GM21619 (cell line): ENCODE data around the gene EXTL1.
"Not testable (repeated sequence)": the region's sequence is repeated elsewhere in the genome, so short reads cannot be mapped to it uniquely, and the experiment has no call there.

Experiments used
- ATAC-seq: cut with Tn5 transposase; IDR thresholded peaks from one replicate; pipeline ENCODE4 v1.9.1; 2021; ENCODE audit not compliant: unreplicated experiment

Gene EXTL1, protein sequence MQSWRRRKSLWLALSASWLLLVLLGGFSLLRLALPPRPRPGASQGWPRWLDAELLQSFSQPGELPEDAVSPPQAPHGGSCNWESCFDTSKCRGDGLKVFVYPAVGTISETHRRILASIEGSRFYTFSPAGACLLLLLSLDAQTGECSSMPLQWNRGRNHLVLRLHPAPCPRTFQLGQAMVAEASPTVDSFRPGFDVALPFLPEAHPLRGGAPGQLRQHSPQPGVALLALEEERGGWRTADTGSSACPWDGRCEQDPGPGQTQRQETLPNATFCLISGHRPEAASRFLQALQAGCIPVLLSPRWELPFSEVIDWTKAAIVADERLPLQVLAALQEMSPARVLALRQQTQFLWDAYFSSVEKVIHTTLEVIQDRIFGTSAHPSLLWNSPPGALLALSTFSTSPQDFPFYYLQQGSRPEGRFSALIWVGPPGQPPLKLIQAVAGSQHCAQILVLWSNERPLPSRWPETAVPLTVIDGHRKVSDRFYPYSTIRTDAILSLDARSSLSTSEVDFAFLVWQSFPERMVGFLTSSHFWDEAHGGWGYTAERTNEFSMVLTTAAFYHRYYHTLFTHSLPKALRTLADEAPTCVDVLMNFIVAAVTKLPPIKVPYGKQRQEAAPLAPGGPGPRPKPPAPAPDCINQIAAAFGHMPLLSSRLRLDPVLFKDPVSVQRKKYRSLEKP

DNA sequence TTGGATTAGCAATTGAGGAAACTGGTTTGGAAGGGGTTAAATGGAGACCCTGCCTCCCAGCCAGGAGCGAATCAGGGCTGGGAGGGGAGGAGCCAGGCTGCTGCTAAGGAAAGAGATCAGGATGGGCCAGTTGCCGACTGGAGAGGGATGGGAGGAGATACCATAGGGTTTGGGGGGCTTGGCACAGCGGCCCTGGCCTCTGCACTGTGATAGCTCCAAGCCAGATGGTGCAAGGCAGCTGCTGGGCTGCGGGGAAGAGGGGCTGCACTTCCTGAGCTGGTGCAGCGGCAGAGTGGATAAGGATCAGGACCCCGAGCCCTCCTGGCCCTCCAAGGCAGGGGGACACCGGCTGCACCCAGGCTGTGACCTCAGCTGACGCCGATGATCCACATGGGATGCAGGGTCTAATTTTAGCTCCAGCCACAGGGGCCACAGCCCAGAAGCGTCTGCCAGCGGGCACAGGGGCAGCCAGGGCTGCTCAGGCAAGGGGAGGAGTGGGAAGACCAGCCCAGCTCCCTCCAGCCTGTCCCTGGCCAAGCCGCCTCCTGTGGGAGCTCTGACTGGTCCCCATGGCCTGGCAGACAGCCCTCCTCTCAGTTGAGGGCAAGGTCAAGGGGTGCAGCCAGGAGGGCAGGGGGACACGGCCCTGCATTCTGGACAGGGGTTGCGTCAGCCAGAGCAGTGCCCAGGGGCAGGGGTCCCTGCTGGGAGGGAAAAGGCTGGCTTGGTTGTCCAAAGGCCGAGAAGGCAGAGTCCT lies at the start of gene EXTL1:
Gene EXTL1 (plus strand): TSS at position 129 of the 757 bp plus-strand sequence. CDS start 872 bp downstream, outside the sequence.
- no peak for ATAC-seq

DNA sequence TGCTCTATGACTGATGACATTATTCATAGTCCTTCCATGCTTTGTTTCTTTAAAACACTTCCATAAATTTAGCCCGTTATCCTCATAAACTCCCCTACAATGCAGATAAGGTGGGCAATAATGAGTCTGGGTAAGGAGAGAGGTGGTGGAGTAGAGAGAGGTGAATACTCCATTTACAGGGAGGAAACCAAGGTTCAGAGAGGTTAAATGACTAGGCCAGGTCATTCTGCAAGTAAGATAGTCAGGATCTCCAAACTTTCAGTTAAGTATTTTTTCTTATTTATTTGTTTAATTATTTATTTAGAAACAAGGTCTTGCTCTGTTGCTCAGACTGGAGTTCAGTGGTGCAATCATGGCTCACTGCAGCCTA lies 49.8 kb upstream of the EXTL1 start:
- ATAC-seq, result no peak

- no peak for ATAC-seq
These were observed 47.8 kb upstream of the EXTL1 start for GRCh38 chr1:25973610-25974321.

DNA sequence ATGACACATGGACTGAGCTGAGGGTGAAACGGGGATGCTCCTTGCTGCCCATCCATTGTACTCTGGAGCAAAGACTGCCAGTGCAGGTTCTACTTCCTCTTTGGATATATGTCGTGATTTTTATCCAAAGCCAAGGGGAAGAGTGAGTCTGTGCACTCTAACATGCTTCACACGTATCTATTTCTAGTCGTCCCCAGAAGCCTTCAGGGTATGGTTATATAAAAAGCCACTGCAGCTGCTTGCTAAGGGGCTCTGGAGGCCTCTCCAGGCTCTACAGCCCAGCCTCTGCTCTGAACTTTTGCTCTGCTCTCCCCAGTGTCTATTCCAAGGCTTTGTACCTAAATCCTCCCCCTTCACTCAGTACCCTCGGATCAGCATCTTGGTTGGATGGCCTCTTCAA lies 43.8 kb upstream of the EXTL1 start:
- ATAC-seq, result no peak

- ATAC-seq, result no peak
These were observed 43.2 kb upstream of the EXTL1 start for GRCh38 chr1:25978403-25978802.

DNA sequence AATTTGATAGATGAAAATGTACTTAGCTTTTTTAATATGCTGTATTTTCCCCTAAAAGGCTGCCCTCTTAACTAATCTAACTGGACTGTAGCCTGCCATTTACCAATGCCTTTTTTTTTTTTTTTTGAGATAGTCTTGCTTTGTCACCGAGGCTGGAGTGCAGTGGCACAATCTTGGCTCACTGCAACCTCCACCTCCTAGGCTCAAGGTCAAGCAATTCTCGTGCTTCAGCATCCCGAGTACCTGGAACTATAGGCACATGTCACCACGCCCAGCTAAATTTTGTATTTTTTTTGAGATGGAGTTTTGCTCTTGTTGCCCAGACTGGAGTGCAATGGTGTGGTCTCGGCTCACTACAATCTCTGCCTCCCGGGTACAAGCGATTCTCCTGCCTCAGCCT lies 42.4 kb upstream of the EXTL1 start:
- ATAC-seq, result no peak

DNA sequence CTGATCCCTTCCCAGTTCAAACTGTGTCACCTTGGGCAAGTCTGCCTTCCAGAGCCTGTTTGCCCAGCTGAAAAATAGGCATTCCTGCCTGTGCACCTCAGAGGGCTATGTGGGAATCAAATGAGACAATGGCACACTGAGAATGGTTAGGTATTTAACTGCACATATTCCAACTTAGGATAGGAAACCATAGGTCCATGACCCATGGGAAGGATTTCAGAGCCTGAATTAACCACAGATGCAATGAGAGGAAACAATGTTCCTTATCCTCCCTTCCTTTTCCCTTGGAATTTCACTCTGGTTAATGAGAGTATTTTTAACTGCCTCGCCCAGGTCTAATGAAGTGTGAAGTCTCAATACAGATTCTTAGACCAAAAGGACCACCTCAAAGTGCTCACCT lies 36.4 kb upstream of the EXTL1 start:
- no peak for ATAC-seq

DNA sequence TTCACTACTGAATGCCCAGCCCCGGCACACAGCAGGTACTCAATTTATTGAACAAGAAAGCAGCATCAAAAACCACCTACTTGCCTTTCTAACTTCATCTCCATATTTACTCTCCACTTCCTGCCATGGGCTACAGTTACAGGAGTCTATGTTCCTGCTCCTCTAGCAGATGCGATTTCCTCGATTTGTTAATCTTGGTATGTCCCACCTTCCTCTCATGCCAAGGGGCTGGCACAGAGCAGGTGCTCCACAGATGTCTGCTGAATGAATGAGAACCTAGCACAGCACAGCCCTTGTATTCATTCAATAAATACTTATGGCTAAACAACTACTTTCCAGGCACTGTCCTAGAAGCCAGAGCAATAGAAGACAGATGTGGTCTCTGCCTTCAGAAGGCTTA lies 35.9 kb upstream of the EXTL1 start:
- no peak for ATAC-seq

- not testable (repeated sequence) for ATAC-seq
These were observed 34.8 kb upstream of the EXTL1 start for GRCh38 chr1:25986773-25987172.

- no peak for ATAC-seq
These were observed 33.6 kb upstream of the EXTL1 start for GRCh38 chr1:25987951-25988350.

DNA sequence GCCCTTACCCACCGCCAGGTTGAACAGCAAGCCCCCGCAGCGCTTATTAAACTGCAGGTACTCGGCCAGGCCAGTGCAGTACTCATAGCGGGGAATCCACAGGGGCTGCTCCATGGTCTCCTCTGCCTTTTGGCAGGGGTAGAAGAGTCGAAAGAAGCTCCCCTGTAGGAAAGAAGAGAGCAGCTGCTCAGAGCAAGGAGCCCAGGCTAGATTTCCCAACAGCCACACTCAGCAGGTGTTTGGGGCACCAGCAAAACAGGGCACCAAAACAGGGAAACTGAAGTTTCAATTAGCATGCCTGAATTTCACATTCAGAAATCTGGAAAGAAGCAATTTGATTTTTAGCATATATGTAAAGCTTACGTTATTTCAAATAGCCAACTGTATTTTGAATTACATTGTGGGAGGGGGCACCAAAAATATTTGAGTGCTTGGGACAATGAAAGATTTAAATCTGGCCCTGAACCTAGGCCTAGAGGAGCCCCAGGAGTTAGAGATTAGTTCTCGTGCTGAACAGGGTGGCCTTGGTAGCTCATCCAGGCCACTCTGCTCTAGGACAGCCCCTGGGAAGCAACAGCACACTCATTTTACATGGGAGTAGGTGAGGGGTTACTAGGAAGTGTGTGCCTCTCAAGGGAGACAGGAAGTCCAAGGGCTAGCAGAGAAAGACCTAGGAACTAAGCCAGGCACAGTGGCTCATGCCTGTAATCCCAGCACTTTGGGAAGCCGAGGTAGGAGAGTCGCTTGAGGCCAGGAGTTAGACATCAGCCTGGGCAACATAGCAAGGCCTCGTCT lies 31.9 kb upstream of the EXTL1 start:
- ATAC-seq, result no peak

- no peak for ATAC-seq
These were observed 31.3 kb upstream of the EXTL1 start for GRCh38 chr1:25990251-25990650.

- no peak for ATAC-seq
These were observed 30.7 kb upstream of the EXTL1 start for GRCh38 chr1:25990702-25991395.

DNA sequence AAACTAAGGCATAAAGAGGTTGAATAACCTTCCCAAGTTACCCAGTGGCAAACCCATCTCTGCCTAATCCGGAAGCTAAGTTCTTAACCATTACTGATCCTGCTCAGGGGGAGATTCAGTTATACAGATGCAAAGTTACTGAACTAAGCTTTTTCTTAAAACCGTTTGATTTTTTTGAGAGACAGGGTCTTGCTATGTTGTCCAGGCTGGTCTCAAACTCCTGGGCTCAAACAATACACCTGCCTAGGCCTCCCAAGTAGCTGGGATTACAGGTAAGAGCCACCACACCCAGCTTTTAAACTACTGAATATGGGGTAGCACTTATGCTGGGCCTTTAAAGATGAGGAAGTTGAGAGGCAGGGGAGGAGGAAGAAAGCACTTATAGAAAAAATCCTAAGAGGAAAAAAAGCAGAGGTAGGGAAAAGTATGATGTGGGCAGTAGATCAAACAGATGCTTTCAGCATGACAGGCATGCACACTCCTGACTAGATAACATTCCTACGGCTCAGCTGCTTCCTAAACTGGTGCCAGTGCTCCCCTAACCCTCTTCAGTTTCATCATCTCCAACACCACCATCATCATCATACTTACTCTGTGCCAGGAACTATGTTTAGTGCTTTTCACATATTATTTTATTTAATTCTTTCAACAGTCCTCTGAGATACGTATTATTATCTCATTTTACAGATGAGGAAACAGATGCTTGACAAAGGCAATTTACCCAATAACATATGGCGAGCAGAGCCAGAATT lies 29.5 kb upstream of the EXTL1 start:
- ATAC-seq, result no peak

DNA sequence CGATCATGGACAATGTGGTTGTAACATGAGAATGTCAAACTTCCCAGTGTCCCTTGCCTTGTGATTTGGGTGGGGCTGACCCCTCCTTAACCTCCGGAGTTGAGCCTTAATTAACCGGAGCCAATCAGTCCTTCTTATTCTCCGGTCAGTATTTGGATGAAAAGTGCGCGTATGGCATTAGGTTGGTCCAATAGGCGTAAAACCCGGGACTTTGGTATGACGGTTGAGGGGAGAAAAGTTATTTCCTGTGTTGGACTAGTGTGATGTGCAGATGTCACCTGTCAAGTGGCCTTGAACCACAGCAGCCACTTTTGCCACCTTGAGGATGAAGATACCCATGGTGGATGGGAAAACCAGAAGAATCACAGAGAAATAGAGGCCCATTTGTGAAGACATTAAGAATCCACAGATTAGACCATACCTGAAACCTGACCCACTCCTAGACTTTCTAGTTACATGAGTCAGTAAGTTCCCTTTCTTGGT lies 28.8 kb upstream of the EXTL1 start:
- ATAC-seq, result no peak

DNA sequence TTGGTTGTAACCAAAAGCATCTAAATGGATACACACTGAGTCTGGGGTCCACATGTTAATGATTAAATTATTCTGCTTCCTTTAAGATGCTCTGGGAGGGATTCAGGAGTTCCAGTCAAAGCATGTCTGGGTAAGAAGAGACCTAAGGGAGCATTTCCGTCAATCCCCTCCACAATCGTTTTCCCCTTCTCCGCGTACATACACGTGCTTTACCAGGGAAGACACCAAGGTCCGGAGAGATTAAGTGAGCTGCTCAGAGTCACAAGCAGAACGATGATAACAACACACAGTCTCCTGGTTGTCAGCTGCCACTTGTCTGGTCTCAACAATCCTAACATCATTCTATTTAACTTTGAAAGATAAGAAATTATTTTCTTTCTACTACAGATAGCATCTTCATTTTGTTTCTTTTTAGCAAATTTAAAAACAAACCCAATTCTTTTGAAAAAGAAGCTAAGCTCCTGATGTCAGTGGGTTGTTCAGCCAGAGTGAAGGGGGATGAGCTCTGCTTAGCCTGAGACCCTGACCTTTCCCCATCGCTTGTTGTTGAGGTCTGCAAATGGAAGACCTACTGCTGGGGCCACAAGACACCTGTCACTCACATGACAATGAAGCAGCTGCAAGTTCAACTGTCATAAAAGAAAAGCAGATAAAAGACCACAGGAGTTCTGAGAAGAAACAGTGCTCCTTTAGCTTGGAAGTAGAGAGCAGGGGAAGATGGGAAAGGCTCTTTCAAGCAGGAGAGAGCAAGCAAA lies 28.2 kb upstream of the EXTL1 start:
- ATAC-seq, result no peak

GRCh38 chr1:25994402-25995150 lies 27.0 kb upstream of the EXTL1 start:
- ATAC-seq, result no peak
